PC-3 (cell line): ENCODE data around the gene ADAM12. TPM values are rescaled to one million over a fixed set of nuclear protein-coding genes. Genes with fewer than 3 reads are reported as not detected.
"Not testable (repeated sequence)": the region's sequence is repeated elsewhere in the genome, so short reads cannot be mapped to it uniquely, and the experiment has no call there.

Source experiments
- ATAC-seq: fragments of 200-7000 bp; cut with Tn5 transposase; 2 replicates; pipeline ENCODE4 v1.9.1; 2020; ENCODE audit warnings: mild to moderate bottlenecking, moderate library complexity
- BruUV-seq: library from RNA; stranded (reverse); fragments of 400-500 nt; replicated peaks from 2 replicates; lab custom pipeline; 2021; lab: Mats Ljungman, UMichigan
- CTCF ChIA-PET: fragments of 300-600 bp; sonication (Branson Sonifier 250); formaldehyde crosslinking; loops from one replicate; lab custom pipeline; 2022; ENCODE audit warnings: antibody characterized with exemption; lab: Charles Lee
- POLR2A ChIA-PET: fragments of 300-600 bp; sonication (Branson Sonifier 250); formaldehyde crosslinking; loops from one replicate; lab custom pipeline; 2022; ENCODE audit warnings: antibody characterized with exemption; ENCODE audit not compliant: unreplicated experiment; lab: Charles Lee
- DNase-seq: peaks from one replicate; pipeline ENCODE4 v3.0.0-alpha.2; 2015
- H2AFZ ChIP-seq: fragments of 300-600 bp; sonication (generic); 2 replicates; pipeline ENCODE4 v1.6.0; 2016; ENCODE audit warnings: antibody characterized with exemption, low read length
- H3F3A ChIP-seq: fragments of 300-600 bp; sonication (generic); one replicate; pipeline ENCODE4 v1.6.0; 2017; ENCODE audit warnings: antibody characterized with exemption, low read length, control low read depth, mild to moderate bottlenecking; ENCODE audit not compliant: unreplicated experiment
- H3K27ac ChIP-seq: fragments of 300-600 bp; sonication (generic); 2 replicates; pipeline ENCODE4 v1.5.1; 2016; ENCODE audit warnings: mild to moderate bottlenecking, low read length
- H3K27me3 ChIP-seq: fragments of 300-600 bp; sonication (generic); 2 replicates; pipeline ENCODE4 v1.6.1; 2016; ENCODE audit warnings: low read length, mixed read lengths
- H3K36me3 ChIP-seq: fragments of 300-600 bp; sonication (generic); 2 replicates; pipeline ENCODE4 v1.6.1; 2016; ENCODE audit warnings: low read depth, mixed run types, low read length, mixed read lengths
- H3K4me1 ChIP-seq: fragments of 300-600 bp; sonication (generic); 2 replicates; pipeline ENCODE4 v1.5.1; 2016; ENCODE audit warnings: low read length; ENCODE audit not compliant: insufficient read depth
- H3K4me2 ChIP-seq: fragments of 300-600 bp; sonication (generic); 2 replicates; pipeline ENCODE4 v1.6.0; 2016; ENCODE audit warnings: low read length
- H3K4me3 ChIP-seq: fragments of 300-600 bp; sonication (generic); 2 replicates; pipeline ENCODE4 v1.5.1; 2016; ENCODE audit warnings: mild to moderate bottlenecking, low read length, mixed read lengths
- H3K79me2 ChIP-seq: fragments of 300-600 bp; sonication (generic); 2 replicates; pipeline ENCODE4 v1.6.1; 2017; ENCODE audit warnings: low read length, mixed read lengths
- H3K9ac ChIP-seq: fragments of 300-600 bp; sonication (generic); 2 replicates; pipeline ENCODE4 v1.6.0; 2016; ENCODE audit warnings: mild to moderate bottlenecking, low read length
- H3K9me2 ChIP-seq: fragments of 300-600 bp; sonication (generic); replicated peaks from 2 replicates; pipeline ENCODE4 v1.6.1; 2016; ENCODE audit warnings: mixed run types, low read length, mixed read lengths
- H3K9me3 ChIP-seq: fragments of 300-600 bp; sonication (generic); 2 replicates; pipeline ENCODE4 v1.6.1; 2016; ENCODE audit warnings: low read length, mixed read lengths
- H4K20me1 ChIP-seq: fragments of 300-600 bp; sonication (generic); 2 replicates; pipeline ENCODE4 v1.6.1; 2016; ENCODE audit warnings: low read length, mixed read lengths
- EZH2 ChIP-seq: fragments of 300-600 bp; sonication (generic); IDR thresholded peaks from one replicate; pipeline ENCODE4 v1.6.1; 2017; ENCODE audit warnings: antibody characterized with exemption, mild to moderate bottlenecking, low read length; ENCODE audit not compliant: unreplicated experiment
- EZH2phosphoT487 ChIP-seq: fragments of 300-600 bp; sonication (generic); IDR thresholded peaks from 2 replicates; pipeline ENCODE4 v1.6.1; 2018; ENCODE audit warnings: mild to moderate bottlenecking, antibody characterized with exemption, low read length, borderline replicate concordance
- intact Hi-C: fragments of 100-400 bp; cut with micrococcal nuclease; formaldehyde crosslinking; loops from 2 replicates; pipeline ENCODE4 v1.9.0; 2023
- total RNA-seq: library from RNA; depleted of rRNA; stranded (reverse); fragments of >200 nt; gene quantifications from 2 replicates; pipeline ENCODE4 v1.2.3, GENCODE V29; 2014
- TF ChIP-seq, protein P1 (sequence below): fragments of 300-600 bp; sonication (generic); conservative IDR thresholded peaks from 2 replicates; pipeline ENCODE4 v1.5.1; 2017; ENCODE audit warnings: antibody characterized with exemption, low read depth, mild to moderate bottlenecking, low read length

Gene ADAM12
- total RNA-seq, 1 experiment from 2014 or later = 3.4 TPM

GRCh38 chr10:126247446-126247975 lies 140.8 kb downstream of the ADAM12 start:
- Histone ChIP-seq H3F3A (peaks cover 4% of the 10 kb centered on the region), H3K27ac (peak overlapping the region; percentile 96), H3K4me2 (peak overlapping the region; percentile 61), H3K36me3 (no peaks in the 10 kb centered on the region), H3K27me3 (no peaks in the 10 kb centered on the region), H3K4me1 (peaks cover 23% of the 10 kb centered on the region), H3K9me2 (peaks cover 4% of the 10 kb centered on the region; the same call in 1 of the 2 replicates), H3K79me2 (no peaks in the 10 kb centered on the region), H3K9me3 (no peaks in the 10 kb centered on the region), H3K4me3 (no peak overlapping the region), H2AFZ (no peak overlapping the region), H3K9ac (peak overlapping the region; percentile 58), H4K20me1 (no peaks in the 10 kb centered on the region)
- no TSS peak for BruUV-seq
- ATAC-seq = peak; percentile 99
- POLR2A ChIA-PET = no interaction called here
- DNase-seq = peak; percentile 94
- intact Hi-C loops = no loop called here
- CTCF ChIA-PET = no interaction called here
- TF ChIP-seq, protein P1, sequence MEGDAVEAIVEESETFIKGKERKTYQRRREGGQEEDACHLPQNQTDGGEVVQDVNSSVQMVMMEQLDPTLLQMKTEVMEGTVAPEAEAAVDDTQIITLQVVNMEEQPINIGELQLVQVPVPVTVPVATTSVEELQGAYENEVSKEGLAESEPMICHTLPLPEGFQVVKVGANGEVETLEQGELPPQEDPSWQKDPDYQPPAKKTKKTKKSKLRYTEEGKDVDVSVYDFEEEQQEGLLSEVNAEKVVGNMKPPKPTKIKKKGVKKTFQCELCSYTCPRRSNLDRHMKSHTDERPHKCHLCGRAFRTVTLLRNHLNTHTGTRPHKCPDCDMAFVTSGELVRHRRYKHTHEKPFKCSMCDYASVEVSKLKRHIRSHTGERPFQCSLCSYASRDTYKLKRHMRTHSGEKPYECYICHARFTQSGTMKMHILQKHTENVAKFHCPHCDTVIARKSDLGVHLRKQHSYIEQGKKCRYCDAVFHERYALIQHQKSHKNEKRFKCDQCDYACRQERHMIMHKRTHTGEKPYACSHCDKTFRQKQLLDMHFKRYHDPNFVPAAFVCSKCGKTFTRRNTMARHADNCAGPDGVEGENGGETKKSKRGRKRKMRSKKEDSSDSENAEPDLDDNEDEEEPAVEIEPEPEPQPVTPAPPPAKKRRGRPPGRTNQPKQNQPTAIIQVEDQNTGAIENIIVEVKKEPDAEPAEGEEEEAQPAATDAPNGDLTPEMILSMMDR = no peak
- TF ChIP-seq EZH2phosphoT487 (no peak), EZH2 (no peak)

DNA sequence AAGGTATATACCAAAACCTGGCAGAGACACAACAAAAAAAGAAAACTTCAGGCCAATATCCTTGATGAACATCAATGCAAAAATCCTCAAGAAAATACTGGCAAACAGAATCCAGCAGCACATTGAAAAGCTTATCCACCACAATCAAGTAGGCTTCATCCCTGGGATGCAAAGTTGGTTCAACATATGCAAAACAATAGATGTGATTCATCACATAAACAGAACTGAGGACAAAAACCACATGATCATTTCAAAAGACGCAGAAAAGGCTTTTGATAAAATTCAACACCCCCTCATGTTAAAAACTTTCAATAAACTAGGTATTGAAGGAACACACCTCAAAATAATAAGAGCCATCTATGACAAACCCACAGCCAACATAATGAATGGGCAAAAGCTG lies 141.9 kb downstream of the ADAM12 start:
- H3K9ac ChIP-seq = 0 out of 2 replicates have a peak overlapping the region, but pooled peaks have one; percentile 49

GRCh38 chr10:126245501-126245900 lies 142.8 kb downstream of the ADAM12 start:
- no peaks in the 10 kb centered on the region for H3K27me3 ChIP-seq
- 0 out of 2 replicates have a peak, but pooled peaks cover 4% of the 10 kb centered on the region for H3K9me2 ChIP-seq
- CTCF ChIA-PET = no interaction called here
- H3K4me1 ChIP-seq = peaks cover 18% of the 10 kb centered on the region
- H3K36me3 ChIP-seq = no peaks in the 10 kb centered on the region
- H2AFZ ChIP-seq = no peak overlapping the region
- no peaks in the 10 kb centered on the region for H3K79me2 ChIP-seq
- no peak overlapping the region for H3K9ac ChIP-seq
- no peak overlapping the region for H3K27ac ChIP-seq
- no peak for TF ChIP-seq EZH2
- TF ChIP-seq EZH2phosphoT487 = no peak
- TF ChIP-seq, protein P1 = no peak
- ATAC-seq (no peak), DNase-seq (no peak)
- no TSS peak for BruUV-seq
- no peak overlapping the region for H3K4me3 ChIP-seq
- POLR2A ChIA-PET = no interaction called here
- intact Hi-C loops = no loop called here
- no peaks in the 10 kb centered on the region for H4K20me1 ChIP-seq
- no peak overlapping the region for H3K4me2 ChIP-seq
- H3K9me3 ChIP-seq = no peaks in the 10 kb centered on the region
- peaks cover 4% of the 10 kb centered on the region for H3F3A ChIP-seq

More for the DNA sequence above, 141.9 kb downstream of the ADAM12 start:
- BruUV-seq, H3K27me3 ChIP-seq, H3K9me3 ChIP-seq, H3K36me3 ChIP-seq, H4K20me1 ChIP-seq, H2AFZ ChIP-seq, H3K9me2 ChIP-seq, H3K4me2 ChIP-seq, H3K4me3 ChIP-seq, POLR2A ChIA-PET, intact Hi-C loops, DNase-seq, ATAC-seq, CTCF ChIA-PET, H3K79me2 ChIP-seq, H3F3A ChIP-seq: not testable (repeated sequence)
- Histone ChIP-seq H3K4me1 (peaks cover 18% of the 10 kb centered on the region), H3K27ac (peak overlapping the region; percentile 96)
